ENCODE results near the gene GINS3. TPM values are rescaled to one million over a fixed set of nuclear protein-coding genes. Genes with fewer than 3 reads are reported as not detected.

Gene GINS3
- total RNA-seq, 1 experiment from 2014 or later = 7.6 TPM

DNA sequence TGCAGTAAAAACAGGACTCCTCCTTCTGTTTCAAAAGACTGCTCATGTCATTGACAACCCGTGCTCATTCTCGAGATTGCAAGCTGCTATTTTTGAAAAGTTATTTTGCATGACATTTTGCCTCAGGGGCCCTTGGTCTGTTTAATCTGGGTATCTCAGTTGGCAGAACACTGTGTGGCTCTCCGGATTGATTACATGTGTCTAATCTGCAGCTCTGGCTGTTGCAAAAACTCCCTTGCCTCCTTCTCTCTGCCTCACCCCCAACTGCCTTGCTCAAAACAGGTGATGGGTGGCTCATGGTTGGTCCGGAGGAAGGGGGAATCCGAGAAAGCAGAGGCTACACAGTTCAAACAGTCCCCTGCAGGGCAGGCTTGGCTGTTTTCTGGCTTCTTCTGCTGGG is 25.3 kb downstream of the GINS3 start:
- Histone ChIP-seq H3K27me3 (ENCODE audit: control insufficient read depth, insufficient read depth, low read length) (no peaks in the 10 kb centered on the region), H3K9me3 (ENCODE audit: control insufficient read depth, insufficient read depth, low read depth, low read length) (no peaks in the 10 kb centered on the region), H3K27ac (ENCODE audit: low read length) (no peak overlapping the region), H3K4me1 (ENCODE audit: control insufficient read depth, insufficient read depth, low read length) (no peaks in the 10 kb centered on the region), H3K36me3 (ENCODE audit: control insufficient read depth, insufficient read depth, low read length) (no peaks in the 10 kb centered on the region), H3K4me3 (ENCODE audit: low read depth in 2 of 2, low read length in 2 of 2) (no peak overlapping the region)
- BruUV-seq (replicated peaks) = no TSS peak
- ChIA-PET POLR2A (no interaction called here), CTCF (no interaction called here)
- DNase-seq (ENCODE audit: low read depth, low spot score) (no peak), ATAC-seq (no peak)
- in situ Hi-C loops (cut with HindIII; ENCODE audit: low pct_unique_long_range_greater_than_20kb, low sequenced_read_pairs) (no loop called here), intact Hi-C loops (cut with micrococcal nuclease; ENCODE audit: unreplicated experiment) (no loop called here)
- TF ChIP-seq SIN3A (IDR thresholded peaks at IDR 0.05; ENCODE audit: borderline replicate concordance, insufficient read depth, low read depth, low read length) (no peak), CTCF (IDR thresholded peaks at IDR 0.05) (no peak), TCF7L2 (IDR thresholded peaks at IDR 0.05; ENCODE audit: low read depth, low read length) (no peak), POLR2AphosphoS5 (IDR thresholded peaks at IDR 0.05; ENCODE audit: low read depth, low read length) (no peak)
- TF ChIP-seq, protein P1, sequence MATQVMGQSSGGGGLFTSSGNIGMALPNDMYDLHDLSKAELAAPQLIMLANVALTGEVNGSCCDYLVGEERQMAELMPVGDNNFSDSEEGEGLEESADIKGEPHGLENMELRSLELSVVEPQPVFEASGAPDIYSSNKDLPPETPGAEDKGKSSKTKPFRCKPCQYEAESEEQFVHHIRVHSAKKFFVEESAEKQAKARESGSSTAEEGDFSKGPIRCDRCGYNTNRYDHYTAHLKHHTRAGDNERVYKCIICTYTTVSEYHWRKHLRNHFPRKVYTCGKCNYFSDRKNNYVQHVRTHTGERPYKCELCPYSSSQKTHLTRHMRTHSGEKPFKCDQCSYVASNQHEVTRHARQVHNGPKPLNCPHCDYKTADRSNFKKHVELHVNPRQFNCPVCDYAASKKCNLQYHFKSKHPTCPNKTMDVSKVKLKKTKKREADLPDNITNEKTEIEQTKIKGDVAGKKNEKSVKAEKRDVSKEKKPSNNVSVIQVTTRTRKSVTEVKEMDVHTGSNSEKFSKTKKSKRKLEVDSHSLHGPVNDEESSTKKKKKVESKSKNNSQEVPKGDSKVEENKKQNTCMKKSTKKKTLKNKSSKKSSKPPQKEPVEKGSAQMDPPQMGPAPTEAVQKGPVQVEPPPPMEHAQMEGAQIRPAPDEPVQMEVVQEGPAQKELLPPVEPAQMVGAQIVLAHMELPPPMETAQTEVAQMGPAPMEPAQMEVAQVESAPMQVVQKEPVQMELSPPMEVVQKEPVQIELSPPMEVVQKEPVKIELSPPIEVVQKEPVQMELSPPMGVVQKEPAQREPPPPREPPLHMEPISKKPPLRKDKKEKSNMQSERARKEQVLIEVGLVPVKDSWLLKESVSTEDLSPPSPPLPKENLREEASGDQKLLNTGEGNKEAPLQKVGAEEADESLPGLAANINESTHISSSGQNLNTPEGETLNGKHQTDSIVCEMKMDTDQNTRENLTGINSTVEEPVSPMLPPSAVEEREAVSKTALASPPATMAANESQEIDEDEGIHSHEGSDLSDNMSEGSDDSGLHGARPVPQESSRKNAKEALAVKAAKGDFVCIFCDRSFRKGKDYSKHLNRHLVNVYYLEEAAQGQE (IDR thresholded peaks at IDR 0.05; ENCODE audit: insufficient read depth in 1 of 2, low read depth in 2 of 2, low read length in 1 of 2) = no peak

DNA sequence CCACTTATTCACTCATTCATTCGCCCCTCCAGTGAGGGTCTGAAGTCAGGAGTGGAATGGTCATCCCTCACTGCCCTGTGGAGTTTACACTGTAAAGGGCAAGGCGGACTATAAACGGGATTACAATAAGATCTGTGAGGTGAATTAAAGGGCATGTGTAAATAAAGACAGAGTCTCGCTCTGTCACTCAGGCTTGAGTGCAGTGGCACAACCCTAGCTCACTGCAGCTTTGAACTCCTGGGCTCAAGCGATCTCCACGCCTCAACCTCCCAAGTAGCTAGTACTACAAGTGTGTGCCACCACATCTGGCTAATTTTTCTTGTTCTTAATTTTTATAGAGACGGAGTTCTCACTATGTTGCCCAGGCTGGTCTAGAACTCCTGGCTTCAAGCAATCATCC is 25.8 kb downstream of the GINS3 start:
- intact Hi-C loops (cut with micrococcal nuclease; ENCODE audit: unreplicated experiment) (no loop called here), in situ Hi-C loops (cut with HindIII; ENCODE audit: low pct_unique_long_range_greater_than_20kb, low sequenced_read_pairs) (no loop called here)
- H3K27ac ChIP-seq (ENCODE audit: low read length) = no peak overlapping the region
- POLR2A ChIA-PET = no interaction called here
- no peaks in the 10 kb centered on the region for H3K4me1 ChIP-seq (ENCODE audit: control insufficient read depth, insufficient read depth, low read length)
- TF ChIP-seq POLR2AphosphoS5 (IDR thresholded peaks at IDR 0.05; ENCODE audit: low read depth, low read length) (no peak), CTCF (IDR thresholded peaks at IDR 0.05) (no peak), SIN3A (IDR thresholded peaks at IDR 0.05; ENCODE audit: borderline replicate concordance, insufficient read depth, low read depth, low read length) (no peak), TCF7L2 (IDR thresholded peaks at IDR 0.05; ENCODE audit: low read depth, low read length) (no peak)
- TF ChIP-seq, protein P1 (IDR thresholded peaks at IDR 0.05; ENCODE audit: insufficient read depth in 1 of 2, low read depth in 2 of 2, low read length in 1 of 2) = no peak
- BruUV-seq (replicated peaks) = no TSS peak
- DNase-seq (ENCODE audit: low read depth, low spot score) (no peak), ATAC-seq (no peak)
- H3K9me3 ChIP-seq (ENCODE audit: control insufficient read depth, insufficient read depth, low read depth, low read length) = no peaks in the 10 kb centered on the region
- H3K36me3 ChIP-seq (ENCODE audit: control insufficient read depth, insufficient read depth, low read length) = no peaks in the 10 kb centered on the region
- H3K4me3 ChIP-seq (ENCODE audit: low read depth in 2 of 2, low read length in 2 of 2) = no peak overlapping the region
- H3K27me3 ChIP-seq (ENCODE audit: control insufficient read depth, insufficient read depth, low read length) = no peaks in the 10 kb centered on the region
- CTCF ChIA-PET = no interaction called here
